GM18868 (cell line): Measurements from ENCODE around the gene NDUFA12.

Experiments used
- ATAC-seq: cut with Tn5 transposase; IDR thresholded peaks from one replicate; pipeline ENCODE4 v1.9.1; 2021; ENCODE audit warnings: mild to moderate bottlenecking, moderate library complexity; ENCODE audit not compliant: unreplicated experiment

Gene NDUFA12

DNA sequence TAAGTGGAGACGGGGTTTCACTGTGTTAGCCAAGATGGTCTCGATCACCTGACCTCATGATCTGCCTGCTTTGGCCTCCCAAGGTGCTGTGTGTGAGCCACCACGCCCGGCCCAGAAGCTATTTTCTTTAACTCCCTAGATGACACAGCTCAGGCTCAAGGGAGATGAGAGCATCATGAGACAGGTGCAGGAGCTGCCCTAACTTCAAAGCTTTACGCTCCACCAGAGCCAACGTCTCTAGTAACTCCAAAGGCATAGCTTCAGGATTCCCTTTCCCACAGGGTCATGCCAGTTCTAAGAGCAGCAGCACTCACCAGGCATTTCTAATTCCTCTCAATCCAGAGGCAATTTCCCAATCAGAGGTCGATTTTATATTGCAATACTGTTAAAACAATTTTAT is 21.0 kb downstream of the NDUFA12 start:
- no peak for ATAC-seq

DNA sequence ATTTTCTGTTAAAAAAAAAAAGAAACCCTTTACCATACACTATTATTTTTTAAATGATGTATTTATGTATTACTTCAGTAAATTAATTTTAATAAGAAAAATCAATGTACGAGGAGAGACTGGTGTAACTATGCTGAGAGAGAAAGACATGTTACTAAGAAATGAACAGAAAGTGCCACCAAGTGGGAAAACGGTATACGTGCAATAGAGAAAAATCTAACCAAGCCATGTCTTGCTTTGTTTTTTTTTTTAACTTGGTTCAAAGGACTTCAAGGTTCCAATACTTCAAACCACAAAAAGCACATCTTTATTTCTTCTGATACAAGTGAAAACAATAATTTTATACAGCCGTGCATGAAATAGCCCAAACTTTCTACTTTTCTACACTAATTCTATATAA is 22.9 kb downstream of the NDUFA12 start:
- ATAC-seq: no peak

DNA sequence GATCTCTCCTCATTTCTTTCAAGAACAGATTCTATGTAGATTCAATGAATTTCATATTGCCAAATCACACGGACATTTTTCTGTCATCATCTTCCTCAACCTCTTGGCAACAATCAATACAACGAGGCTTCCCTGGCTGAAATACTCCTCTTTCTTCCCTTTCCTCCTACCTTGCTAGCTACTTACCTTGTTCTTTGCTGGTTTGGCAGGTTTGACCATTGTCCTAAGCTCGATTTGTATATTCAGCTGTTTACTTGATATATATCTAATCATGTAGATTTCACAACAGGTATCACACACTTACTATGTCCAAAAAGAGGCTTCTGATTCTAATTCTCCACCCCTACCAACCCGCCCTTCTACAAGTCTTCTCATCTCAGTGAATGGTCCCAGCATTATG is 23.6 kb downstream of the NDUFA12 start:
- no peak for ATAC-seq

DNA sequence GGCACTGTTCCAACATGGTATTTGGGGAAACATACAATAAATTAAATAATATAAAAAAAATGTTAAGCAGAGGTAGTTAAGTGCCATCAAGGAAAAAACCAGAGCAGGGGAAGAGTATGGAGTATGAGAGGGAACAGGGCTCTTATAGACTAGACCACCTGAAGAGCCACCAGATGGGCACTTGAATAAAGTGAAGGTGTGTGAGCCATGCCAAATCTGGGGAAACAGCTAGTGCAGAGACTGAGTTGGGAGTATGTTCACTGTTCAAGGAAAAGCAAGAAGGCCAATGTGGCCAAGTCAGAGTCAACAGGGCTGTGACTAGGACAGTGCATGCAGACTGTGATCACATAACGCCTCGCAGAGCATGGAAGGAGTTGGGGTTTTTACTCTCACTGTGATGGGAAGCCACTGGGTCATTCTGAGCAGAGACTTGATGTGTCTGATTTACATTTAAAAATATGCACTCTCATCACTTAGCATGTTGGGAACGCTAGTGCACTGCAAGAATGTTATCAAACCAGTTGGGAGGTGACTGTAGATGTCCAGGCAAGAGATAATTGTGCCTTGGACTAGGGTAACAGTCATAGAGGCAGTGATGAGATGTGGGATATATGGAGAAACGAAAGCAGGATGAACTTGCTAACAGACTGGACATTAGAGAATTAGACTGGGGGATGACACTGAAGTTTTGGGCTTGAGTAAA is 25.6 kb downstream of the NDUFA12 start:
- ATAC-seq: no peak

DNA sequence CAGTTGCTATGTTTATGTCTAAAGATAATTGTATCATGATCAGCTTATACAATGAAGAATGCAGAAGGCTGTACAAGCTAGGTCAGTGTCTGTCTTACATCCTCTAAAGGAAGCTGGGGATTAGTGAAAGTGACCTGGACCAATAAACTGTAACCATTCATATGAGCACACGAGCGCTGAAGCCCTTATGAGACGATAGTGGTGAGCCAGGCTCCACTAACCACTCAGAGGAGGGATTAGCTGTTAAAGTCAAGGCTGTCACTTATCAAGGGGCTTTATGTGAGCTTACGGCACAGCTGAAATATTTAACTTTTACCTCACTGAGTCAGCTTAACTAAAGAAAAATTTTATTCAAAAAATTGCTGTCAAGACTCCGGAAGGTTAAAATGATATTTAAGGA is 30.3 kb downstream of the NDUFA12 start:
- ATAC-seq: no peak

DNA sequence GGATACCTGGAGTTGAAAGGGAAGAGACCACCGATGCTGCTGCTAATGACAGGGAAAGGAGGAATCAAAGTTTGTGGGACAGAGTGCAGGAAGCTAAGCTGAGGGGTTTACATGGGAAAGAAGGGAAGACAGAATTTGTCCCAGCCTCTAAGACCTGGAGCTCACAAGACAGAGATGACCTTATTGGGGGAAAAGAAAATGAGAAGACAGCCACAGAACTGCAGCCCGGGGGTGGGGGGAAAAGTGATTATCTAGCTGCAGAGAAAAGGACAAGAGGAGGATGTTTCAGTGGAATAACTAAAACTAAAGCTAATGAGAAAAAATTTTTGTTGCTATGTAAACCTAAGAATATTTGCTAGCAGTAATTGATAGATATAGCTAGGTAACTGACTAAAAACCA is 30.7 kb downstream of the NDUFA12 start:
- no peak for ATAC-seq

DNA sequence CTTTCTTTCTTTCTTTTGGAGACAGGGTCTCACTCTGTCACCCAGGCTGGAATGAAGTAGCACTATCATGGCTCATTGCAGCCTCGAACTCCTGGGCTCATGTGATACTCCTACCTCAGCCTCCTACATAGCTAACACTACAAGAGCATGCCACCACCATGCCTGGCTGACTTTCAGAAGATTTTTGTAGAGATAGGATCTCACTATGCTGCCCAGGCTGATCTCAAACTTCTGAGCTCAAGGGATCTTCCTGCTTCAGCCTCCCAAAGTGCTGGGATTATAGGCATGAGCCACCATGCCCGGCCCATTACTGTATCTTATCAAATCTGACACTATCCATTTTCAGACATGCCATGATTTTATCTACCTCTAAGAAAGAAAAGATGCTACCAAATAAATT is 31.6 kb downstream of the NDUFA12 start:
- no peak for ATAC-seq

DNA sequence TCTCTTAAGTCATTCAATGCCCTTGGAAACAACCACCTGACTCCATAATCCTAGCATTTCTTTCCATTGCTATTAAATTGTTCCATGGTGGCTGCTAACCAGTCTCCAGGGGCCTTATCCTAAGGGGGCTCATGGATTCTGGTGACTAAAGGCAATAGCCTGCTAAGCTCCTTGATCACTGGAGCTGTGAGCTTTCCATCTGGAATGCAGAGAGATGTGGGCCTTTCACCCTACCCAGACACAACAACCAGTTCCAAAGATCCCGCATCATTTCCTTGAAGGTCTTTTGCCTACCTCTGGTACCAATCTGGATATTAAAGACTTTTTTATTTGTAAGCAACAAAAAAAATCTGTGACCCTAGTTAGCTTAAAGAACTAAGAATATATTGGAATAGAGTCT is 32.9 kb downstream of the NDUFA12 start:
- no peak for ATAC-seq

DNA sequence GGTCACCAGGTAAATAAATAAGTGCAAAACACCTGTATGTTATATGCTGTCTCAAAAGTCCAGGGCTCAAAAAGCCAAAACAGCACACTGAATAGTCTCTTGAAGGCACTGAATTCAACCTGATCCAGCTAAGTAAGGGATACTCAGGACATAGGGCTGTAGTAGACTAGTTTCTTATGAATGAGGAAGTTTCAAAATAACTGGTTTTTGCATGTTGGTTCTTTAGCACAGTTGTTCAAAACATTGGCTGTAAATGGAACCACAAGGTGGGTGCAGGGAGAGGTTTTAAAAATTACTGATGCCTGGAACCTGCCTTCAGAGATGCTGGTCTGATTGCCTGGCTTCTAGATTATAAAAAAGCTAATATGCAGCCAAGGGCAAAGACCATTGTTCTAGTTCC is 34.1 kb downstream of the NDUFA12 start:
- peak; percentile 71 for ATAC-seq

DNA sequence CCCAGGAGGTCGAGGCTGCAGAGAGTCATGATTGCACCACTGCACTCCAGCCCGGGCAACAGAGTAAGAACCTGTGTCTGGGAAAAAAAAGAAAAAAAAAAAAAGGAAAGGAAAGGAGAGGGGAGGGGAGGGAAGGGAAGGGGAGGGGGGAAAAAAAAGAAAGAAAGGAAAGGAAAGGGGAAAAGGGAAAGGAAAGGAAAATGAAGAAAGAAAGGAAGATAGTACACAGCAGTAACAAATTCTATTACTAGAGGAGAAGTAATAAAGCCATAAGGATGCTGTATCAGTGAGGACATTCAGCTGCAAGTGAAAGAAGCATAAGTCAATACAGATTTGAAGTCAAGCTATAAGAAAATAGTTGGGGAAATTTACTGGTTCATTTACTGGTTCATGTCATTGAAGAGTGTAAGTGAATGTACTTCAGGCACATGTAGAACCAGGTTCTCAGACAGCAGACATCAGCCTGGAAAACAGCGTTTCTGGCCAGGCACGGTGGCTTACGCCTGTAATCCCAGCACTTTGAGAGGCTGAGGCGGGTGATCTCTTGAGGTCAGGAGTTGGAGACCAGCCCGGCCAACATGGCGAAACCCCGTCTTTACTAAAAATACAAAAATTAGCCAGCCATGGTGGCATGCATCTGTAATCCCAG is 37.4 kb downstream of the NDUFA12 start:
- ATAC-seq: no peak

DNA sequence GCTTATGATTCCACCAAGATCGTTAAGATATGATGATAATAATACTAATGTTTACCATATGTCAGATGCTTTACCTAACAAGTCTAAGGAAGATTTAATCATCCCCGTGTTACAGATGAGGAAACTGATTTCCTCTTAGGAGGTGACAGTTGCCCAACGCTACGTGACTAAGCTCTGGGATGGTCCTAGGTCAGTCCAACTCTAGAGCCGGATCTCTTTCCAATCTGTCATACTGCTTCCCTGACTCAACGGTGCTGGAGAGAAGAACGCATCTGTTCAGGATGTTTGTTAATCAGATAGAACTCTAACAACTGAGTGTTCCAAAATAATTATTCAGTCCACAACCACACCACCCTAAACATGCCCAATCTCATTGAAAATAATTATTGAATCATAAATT is 39.8 kb downstream of the NDUFA12 start:
- ATAC-seq: no peak

DNA sequence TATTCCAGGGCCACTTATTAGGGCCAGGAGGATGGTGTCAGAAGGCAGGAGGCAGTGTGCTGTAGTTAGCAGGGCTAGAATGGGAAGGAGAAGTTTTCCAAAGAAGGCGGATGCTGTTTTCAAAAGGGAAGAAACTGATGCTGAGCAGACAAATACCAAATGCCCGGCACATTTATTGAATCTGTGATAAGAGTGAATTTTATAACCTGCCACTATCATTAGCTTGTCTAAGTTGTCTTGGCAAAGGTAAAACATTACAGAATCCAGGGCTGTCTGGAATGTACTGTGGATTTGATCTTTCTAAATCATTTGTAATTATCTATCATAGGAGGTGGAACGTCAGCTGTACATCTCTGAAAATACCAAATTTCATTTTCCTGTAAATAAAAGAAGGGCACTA is 40.8 kb downstream of the NDUFA12 start:
- ATAC-seq: no peak

DNA sequence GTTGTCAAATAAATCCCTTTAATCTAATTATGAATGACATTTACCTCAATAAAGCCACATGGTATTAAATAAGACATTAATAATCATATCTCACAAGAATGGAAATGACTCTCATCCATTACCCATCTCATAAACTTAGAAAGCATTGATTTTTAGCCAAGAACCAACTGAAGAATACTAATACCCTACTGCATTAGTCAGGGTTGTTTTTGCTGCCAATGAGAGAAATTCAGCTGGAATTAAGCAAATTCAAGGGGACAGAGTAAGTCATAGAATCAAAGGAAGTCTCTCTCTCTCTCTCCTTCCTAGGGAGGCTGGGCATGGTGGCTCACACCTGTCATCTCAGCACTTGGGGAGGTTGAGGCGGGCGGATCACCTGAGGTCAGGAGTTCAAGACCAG is 41.6 kb downstream of the NDUFA12 start:
- ATAC-seq: no peak

DNA sequence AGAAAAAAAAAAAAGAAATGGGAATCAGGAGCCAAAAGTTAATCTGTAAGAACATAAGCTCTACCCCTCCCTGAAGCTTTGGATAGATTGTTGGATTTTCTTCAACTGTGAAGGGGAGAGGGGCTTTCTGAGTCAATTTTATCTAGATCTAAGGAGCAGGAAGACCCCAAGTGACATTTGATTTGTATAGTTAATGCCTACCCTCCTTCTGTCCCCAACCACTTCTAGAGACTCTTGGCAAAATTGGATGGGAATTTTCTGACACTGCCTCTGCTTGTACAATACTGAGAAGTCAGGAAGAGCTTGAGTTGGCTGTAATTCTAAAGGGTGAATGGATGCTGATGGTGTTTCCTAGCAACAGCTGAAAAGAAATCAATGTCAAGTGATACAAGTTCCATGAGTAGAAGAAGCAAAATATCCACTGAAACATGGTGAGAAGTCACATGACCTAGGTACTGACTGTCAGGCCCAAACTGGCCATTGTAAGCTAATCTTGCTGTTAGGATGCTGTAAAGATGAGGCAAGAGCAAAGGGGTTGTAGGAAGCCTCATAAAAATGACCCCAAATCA is 42.2 kb downstream of the NDUFA12 start:
- no peak for ATAC-seq

DNA sequence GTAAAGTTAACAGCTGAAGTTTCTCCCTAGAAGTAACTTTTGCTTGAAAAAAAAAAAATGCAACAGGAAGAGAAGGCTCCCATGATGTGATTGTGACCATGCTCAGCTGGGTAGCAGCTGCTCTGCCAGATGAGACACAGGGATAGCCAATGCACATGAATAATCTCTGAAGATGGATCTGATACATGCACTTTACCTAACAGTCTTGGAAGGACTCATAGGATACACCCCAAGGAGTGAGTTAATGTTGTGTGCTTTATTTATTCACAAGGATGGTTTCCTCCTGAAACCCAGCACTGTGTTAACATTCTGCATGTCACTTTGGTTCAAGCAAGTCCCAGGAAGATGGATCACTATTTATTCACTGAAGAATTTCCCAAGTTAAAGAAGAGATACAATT is 46.5 kb downstream of the NDUFA12 start:
- no peak for ATAC-seq

DNA sequence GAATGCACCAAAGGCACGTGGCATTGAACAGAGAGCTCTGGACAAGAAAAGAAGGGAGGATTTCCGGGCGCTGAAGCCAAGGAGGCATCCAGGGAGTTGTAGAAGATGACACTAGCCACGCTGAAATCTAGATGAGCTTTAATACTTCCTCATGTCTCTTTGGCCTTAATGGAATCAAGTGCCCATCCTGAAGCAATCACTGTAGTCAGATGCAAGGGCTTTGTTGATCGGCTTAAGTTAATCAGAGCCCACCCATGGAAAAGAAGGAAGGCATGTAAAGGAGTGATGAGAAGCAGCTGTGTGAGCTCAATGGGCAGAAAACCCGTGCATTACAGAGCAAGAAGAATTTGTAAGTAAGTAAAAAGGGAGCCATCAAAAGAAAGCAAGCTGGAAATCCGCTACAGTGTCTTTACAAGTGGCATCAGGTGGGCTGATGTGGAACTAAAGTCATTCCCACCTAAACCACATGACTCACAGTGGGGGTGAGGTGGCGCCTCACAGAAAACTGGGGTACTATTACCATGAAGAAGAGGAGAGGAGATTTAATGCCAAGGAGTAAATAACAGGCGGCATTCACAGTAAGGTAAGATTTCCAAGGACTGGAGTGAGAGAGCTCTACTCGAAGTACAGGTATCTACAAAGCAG is 48.4 kb downstream of the NDUFA12 start:
- no peak for ATAC-seq

DNA sequence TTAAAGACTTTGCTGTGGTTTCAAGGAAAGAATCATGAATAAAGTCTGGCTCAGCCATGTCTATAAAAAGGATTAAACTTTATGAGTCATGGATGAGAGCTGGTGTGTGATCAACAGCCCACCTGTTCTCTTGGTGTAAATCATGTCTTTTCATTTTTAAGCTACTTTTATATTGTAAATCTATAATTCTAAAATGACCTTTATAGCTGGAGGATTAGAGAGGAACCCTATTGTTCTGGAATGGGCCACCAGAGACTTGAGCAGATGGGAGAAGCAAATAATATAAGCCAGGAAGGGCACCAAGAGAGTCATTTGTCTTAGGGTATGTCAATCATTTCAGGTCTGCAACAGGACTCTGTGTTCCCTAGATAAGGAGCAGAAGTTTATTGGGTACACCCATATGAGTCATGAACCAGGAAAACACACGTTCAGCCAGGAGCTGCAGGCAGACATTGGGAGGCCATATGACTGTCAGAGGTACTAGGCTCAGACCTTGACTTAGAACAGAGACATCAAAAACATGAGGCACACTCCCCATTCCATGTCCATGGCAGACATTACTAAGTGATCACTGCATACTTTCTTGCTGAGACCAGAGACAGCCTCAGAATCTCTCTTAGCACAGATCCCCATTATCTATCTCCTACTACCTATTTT is 49.3 kb downstream of the NDUFA12 start:
- no peak for ATAC-seq

DNA sequence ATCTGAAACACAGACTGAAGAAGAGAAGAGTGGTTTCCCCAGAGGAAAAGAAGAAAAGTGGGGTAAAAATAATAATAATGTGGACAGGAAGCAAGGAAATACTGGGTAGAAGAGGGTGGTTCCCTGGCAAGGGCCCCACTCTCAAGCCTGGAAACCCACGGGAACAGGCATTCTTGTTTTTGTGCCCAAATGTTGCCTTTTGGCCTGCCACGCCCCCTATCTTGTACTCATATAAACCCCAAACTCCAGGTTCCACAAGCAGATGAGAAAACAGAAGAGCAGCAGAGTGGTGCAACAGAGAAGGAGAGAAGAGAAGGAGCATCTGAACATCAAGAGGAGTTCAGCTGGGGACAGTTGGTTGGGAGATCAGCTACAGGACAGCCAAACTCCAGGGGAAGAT is 51.2 kb downstream of the NDUFA12 start:
- no peak for ATAC-seq

DNA sequence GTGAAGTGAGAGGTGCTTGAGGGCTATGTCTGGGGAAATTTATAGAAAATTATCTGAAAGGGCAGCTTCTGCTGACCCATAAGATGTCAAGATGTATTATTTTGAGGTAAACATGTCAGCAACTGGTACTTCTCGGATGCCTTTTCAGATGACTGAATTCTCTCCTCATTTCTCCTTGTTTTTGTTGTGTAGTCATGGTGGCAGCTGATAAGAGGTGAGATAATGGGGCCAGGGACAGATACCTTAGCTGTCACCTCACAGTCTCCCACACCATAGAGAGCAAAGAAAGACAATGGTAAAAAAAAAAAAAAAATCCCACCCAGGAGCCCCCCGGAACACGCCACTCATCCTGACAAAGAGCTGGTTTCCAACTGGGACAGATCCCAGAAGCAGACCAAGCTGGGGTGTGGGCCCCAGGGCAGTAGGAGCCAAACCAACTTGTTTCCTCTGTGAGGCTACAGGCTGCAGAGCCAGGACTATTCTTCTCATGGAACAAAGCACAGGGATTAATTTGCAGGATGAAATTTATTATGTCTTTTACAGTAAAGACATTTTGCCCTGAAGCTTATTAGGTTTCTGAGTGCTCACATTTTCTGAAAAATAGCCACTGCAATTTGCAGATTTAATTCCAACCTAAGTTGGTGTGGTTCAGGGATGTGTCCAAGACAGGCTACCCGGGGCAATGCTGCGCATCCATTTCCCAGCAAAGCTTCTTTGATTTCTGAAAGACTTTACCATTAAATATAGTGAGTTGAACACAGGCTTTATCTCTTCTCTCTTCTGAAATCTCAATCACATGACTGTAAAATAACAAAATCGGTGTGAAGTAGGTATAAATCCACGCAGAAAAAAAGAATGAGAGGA is 52.2 kb downstream of the NDUFA12 start:
- no peak for ATAC-seq

DNA sequence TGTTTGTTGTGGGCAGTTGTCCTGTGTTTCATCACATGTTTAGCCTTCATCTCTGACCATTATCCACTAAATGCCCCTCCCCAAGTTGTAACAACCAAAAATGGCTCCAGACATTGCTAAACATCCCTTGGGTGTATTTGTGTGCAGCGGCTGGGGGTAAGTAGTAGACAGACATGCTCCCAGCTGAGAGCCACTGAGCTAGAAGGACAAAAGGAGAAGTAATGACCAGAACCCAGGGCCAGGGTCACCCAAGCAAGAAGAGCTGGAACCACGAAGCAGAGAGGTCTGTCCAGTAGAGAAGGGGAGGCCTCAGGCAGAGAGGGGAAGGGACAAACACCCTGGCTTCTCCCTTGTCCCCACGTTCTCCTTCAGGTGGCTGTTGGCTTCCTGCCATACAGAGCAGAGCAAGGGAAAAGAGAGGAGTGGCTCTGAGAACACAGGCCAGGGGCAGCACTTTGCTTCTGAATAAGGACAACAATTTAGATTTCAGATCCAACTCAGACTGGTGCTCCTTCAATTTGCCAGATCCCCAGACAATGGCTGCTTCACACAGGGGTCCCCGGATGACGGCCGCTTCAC is 55.2 kb downstream of the NDUFA12 start:
- no peak for ATAC-seq
